ENCODE data around the gene UNC45A.

The UNC45A gene

GRCh38 chr15:90942354-90943120 is 7.5 kb downstream of the UNC45A start:
- DNase-seq (ENCODE audit: insufficient read length, low spot score) (no peak), FAIRE-seq (no peak)

GRCh38 chr15:90945091-90945490 is 10.0 kb downstream of the UNC45A start:
- DNase-seq (ENCODE audit: insufficient read length, low spot score), result no peak
- FAIRE-seq, result no peak

- no peak for DNase-seq (ENCODE audit: insufficient read length, low spot score)
- no peak for FAIRE-seq
These were observed 11.5 kb downstream of the UNC45A start for GRCh38 chr15:90946538-90946937.

- FAIRE-seq (no peak), DNase-seq (ENCODE audit: insufficient read length, low spot score) (no peak)
These were observed 12.0 kb downstream of the UNC45A start for GRCh38 chr15:90946941-90947576.

- FAIRE-seq, result no peak
- DNase-seq (ENCODE audit: insufficient read length, low spot score), result no peak
These were observed 12.7 kb downstream of the UNC45A start for GRCh38 chr15:90947577-90948357.

- DNase-seq (ENCODE audit: insufficient read length, low spot score) (no peak), FAIRE-seq (no peak)
These were observed 13.4 kb downstream of the UNC45A start for GRCh38 chr15:90948506-90948905.

- FAIRE-seq (no peak), DNase-seq (ENCODE audit: insufficient read length, low spot score) (no peak)
These were observed 15.0 kb downstream of the UNC45A start for GRCh38 chr15:90949979-90950675.

- FAIRE-seq (no peak), DNase-seq (ENCODE audit: insufficient read length, low spot score) (no peak)
These were observed 15.6 kb downstream of the UNC45A start for GRCh38 chr15:90950676-90951075.

- FAIRE-seq, result no peak
These were observed 18.0 kb downstream of the UNC45A start for GRCh38 chr15:90952901-90953677.

GRCh38 chr15:90953947-90954711 is 19.0 kb downstream of the UNC45A start:
- DNase-seq (ENCODE audit: insufficient read length, low spot score), result no peak
- FAIRE-seq, result no peak

More at GRCh38 chr15:90952901-90953677, 18.0 kb downstream of the UNC45A start:
- DNase-seq (ENCODE audit: insufficient read length, low spot score), result no peak

GRCh38 chr15:90954712-90955623 is 19.9 kb downstream of the UNC45A start, which contains the start of gene RCCD1:
TSS of gene RCCD1 (plus strand) at chr15:90954884. CDS start at chr15:90956735, 1,851 bp downstream.
- FAIRE-seq (peak; percentile 99), DNase-seq (ENCODE audit: insufficient read length, low spot score) (peak; percentile 100)

- peak; percentile 76 for FAIRE-seq
- no peak for DNase-seq (ENCODE audit: insufficient read length, low spot score)
These were observed 20.7 kb downstream of the UNC45A start for GRCh38 chr15:90955624-90956273.

- DNase-seq (ENCODE audit: insufficient read length, low spot score) (peak; percentile 92), FAIRE-seq (peak; percentile 45)
These were observed 21.4 kb downstream of the UNC45A start for GRCh38 chr15:90956274-90957030.

- FAIRE-seq (no peak), DNase-seq (ENCODE audit: insufficient read length, low spot score) (no peak)
These were observed 22.1 kb downstream of the UNC45A start for GRCh38 chr15:90957031-90957790.

- FAIRE-seq (no peak), DNase-seq (ENCODE audit: insufficient read length, low spot score) (no peak)
These were observed 22.7 kb downstream of the UNC45A start for GRCh38 chr15:90957791-90958190.

GRCh38 chr15:90959028-90959595 is 24.0 kb downstream of the UNC45A start:
- no peak for DNase-seq (ENCODE audit: insufficient read length, low spot score)
- no peak for FAIRE-seq

Measured in GM19239 (cell line).